Keratinocyte (primary cell): ENCODE data around the gene COG4. TPM values are rescaled to one million over a fixed set of nuclear protein-coding genes. Genes with fewer than 3 reads are reported as not detected.

ENCODE experiments used
- DNase-seq: peaks from one replicate; pipeline ENCODE4 v3.0.0-alpha.2; 2011; ENCODE audit warnings: low read depth, missing footprints, low spot score
- FAIRE-seq: peaks from 2 replicates; lab custom pipeline; 2011; peaks lifted over from hg19 to GRCh38; lab: Jason Lieb, UNC
- H2AFZ ChIP-seq: 2 replicates; pipeline ENCODE4 v1.6.0; 2012; ENCODE audit warnings: low read length, control low read depth, inconsistent platforms; ENCODE audit not compliant: control insufficient read depth
- H3K27ac ChIP-seq: 2 replicates; pipeline ENCODE4 v1.5.1; 2011; ENCODE audit warnings: low read length; ENCODE audit not compliant: control insufficient read depth, insufficient read depth
- H3K27me3 ChIP-seq: 3 replicates; pipeline ENCODE4 v1.6.0; 2011; ENCODE audit warnings: low read length; ENCODE audit not compliant: control insufficient read depth, insufficient read depth; ENCODE audit errors: extremely low read depth
- H3K36me3 ChIP-seq, 2 experiments: 2 replicates in 1 of 2; 3 replicates in 1 of 2; pipeline ENCODE4 v1.5.1; 2011; ENCODE audit warnings: low read length in 2 of 2, mild to moderate bottlenecking in 1 of 2; ENCODE audit not compliant: control insufficient read depth in 2 of 2, insufficient read depth in 2 of 2; ENCODE audit errors: extremely low read depth in 1 of 2
- H3K4me1 ChIP-seq: 3 replicates; pipeline ENCODE4 v1.5.1; 2011; ENCODE audit warnings: low read length; ENCODE audit not compliant: control insufficient read depth, insufficient read depth; ENCODE audit errors: extremely low read depth
- H3K4me2 ChIP-seq: 3 replicates; pipeline ENCODE4 v1.6.0; 2011; ENCODE audit warnings: low read depth, low read length; ENCODE audit not compliant: control insufficient read depth, insufficient read depth; ENCODE audit errors: extremely low read depth
- H3K4me3 ChIP-seq, 3 experiments: fragments of 200-600 bp in 1 of 3; sonication (generic) in 1 of 3; 2 replicates in 2 of 3; 3 replicates in 1 of 3; pipeline ENCODE4 v1.5.1; 2011 to 2016; ENCODE audit warnings: low read length in 3 of 3, mild to moderate bottlenecking in 3 of 3, control low read depth in 2 of 3, inconsistent platforms in 1 of 3, low read depth in 1 of 3, mixed read lengths in 1 of 3, mixed run types in 1 of 3, moderate library complexity in 1 of 3; ENCODE audit not compliant: control insufficient read depth in 2 of 3, insufficient read depth in 2 of 3; ENCODE audit errors: extremely low read depth in 1 of 3
- H3K79me2 ChIP-seq: 2 replicates; pipeline ENCODE4 v1.6.0; 2012; ENCODE audit warnings: low read length; ENCODE audit not compliant: control insufficient read depth, insufficient read depth
- H3K9ac ChIP-seq: 3 replicates; pipeline ENCODE4 v1.6.0; 2011; ENCODE audit warnings: low read length; ENCODE audit not compliant: control insufficient read depth, insufficient read depth; ENCODE audit errors: extremely low read depth
- H3K9me1 ChIP-seq: 3 replicates; pipeline ENCODE4 v1.6.0; 2011; ENCODE audit warnings: low read length; ENCODE audit not compliant: control insufficient read depth, insufficient read depth; ENCODE audit errors: extremely low read depth
- H3K9me3 ChIP-seq: 2 replicates; pipeline ENCODE4 v1.5.1; 2012; ENCODE audit warnings: low read depth, low read length; ENCODE audit not compliant: control insufficient read depth
- H4K20me1 ChIP-seq: 3 replicates; pipeline ENCODE4 v1.6.0; 2011; ENCODE audit warnings: low read length; ENCODE audit not compliant: control insufficient read depth, insufficient read depth; ENCODE audit errors: extremely low read depth
- CTCF ChIP-seq, 3 experiments: IDR thresholded peaks in 1 of 3; conservative IDR thresholded peaks in 1 of 3; optimal IDR thresholded peaks in 1 of 3; 2 replicates in 2 of 3; 3 replicates in 1 of 3; pipeline versions ENCODE3 to v1.5.1; 2011; ENCODE audit warnings: low read length in 3 of 3, mild to moderate bottlenecking in 3 of 3, moderate library complexity in 2 of 3, control low read depth in 1 of 3, inconsistent platforms in 1 of 3; ENCODE audit not compliant: insufficient read depth in 2 of 3; ENCODE audit errors: extremely low read depth in 1 of 3
- EZH2 ChIP-seq: IDR thresholded peaks from one replicate; pipeline ENCODE4 v1.6.1; 2012; ENCODE audit warnings: inconsistent platforms, mild to moderate bottlenecking, low read length, moderate library complexity
- dilution Hi-C: fragments of 300-500 bp; cut with MboI; formaldehyde crosslinking; loops from one replicate; pipeline ENCODE4 v1.7.0; 2020; ENCODE audit warnings: low sequenced_read_pairs; ENCODE audit not compliant: extremely low pct_ligation_motif_present
- polyA plus RNA-seq, 5 experiments: library from polyadenylated mRNA; depleted of rRNA in 3 of 5; stranded (reverse) in 3 of 5; stranded (forward) in 1 of 5; unstranded in 1 of 5; fragments of >200 nt; gene quantifications; 1 replicate in 1 of 5; 2 replicates in 3 of 5; 3 replicates in 1 of 5; pipeline versions ENCODE4 v1.2.1 to v1.2.3, GENCODE V29; 2011 to 2012; ENCODE audit warnings: missing spikeins in 2 of 5, low read depth in 1 of 5, low replicate concordance in 1 of 5

Gene COG4
- polyA plus RNA-seq, 1 donor (not counting 4 experiments of a cell fraction or from before 2014, with no cell fraction given), result 38.9 TPM

- Histone ChIP-seq H3K79me2 (peaks cover 5% of the 10 kb centered on the region), H3K27me3 (no peaks in the 10 kb centered on the region), H3K36me3 (peaks cover 28 to 85% of the 10 kb centered on the region in 2 experiments), H3K4me3 (no peak overlapping the region), H3K9ac (no peak overlapping the region), H3K9me3 (no peaks in the 10 kb centered on the region), H3K27ac (no peak overlapping the region), H4K20me1 (peaks cover 18% of the 10 kb centered on the region), H3K9me1 (peaks cover 2% of the 10 kb centered on the region), H3K4me2 (no peak overlapping the region), H2AFZ (no peak overlapping the region), H3K4me1 (peaks cover 31% of the 10 kb centered on the region)
- no peak for FAIRE-seq
- dilution Hi-C loops, result no loop called here
- DNase-seq, result no peak
- TF ChIP-seq EZH2 (no peak), CTCF (optimal IDR thresholded peaks at IDR 0.05 in 1 of 3, IDR thresholded peaks at IDR 0.05 in 1 of 3, conservative IDR thresholded peaks at IDR 0.05 in 1 of 3; ENCODE audit: extremely low read depth in 1 of 3, insufficient read depth in 2 of 3, low read length in 3 of 3) (no peak)
Observed at GRCh38 chr16:70570967-70571570, 47.7 kb upstream of the COG4 start.

DNA sequence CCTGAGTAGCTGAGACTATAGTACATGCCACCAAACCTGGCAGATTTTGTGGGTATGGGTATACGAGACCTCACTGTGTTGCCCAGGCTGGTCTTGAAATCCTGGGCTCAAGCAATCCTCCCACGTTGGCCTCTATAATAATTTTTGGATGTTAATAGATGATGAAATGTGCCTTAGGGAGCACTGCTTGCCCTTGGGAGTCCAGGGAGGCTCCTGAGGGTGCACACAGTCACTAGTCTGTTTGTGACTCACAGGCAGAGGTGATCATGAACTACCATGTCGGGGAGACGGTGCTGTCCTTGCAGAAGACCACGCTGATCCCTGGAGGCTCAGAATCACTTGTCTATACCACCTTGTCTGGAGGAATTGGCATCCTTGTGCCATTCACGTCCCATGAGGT, 46.4 kb upstream of the COG4 start:
- Histone ChIP-seq H2AFZ (no peak overlapping the region), H4K20me1 (peaks cover 14% of the 10 kb centered on the region), H3K27ac (no peak overlapping the region), H3K79me2 (peaks cover 5% of the 10 kb centered on the region), H3K4me2 (no peak overlapping the region), H3K27me3 (no peaks in the 10 kb centered on the region), H3K4me3 (no peak overlapping the region), H3K36me3 (peaks cover 31 to 86% of the 10 kb centered on the region in 2 experiments), H3K9ac (no peak overlapping the region), H3K9me1 (peaks cover 2% of the 10 kb centered on the region), H3K9me3 (no peaks in the 10 kb centered on the region), H3K4me1 (peaks cover 31% of the 10 kb centered on the region)
- FAIRE-seq (no peak), DNase-seq (no peak)
- dilution Hi-C loops, result no loop called here
- TF ChIP-seq EZH2 (no peak), CTCF (optimal IDR thresholded peaks at IDR 0.05 in 1 of 3, IDR thresholded peaks at IDR 0.05 in 1 of 3, conservative IDR thresholded peaks at IDR 0.05 in 1 of 3; ENCODE audit: extremely low read depth in 1 of 3, insufficient read depth in 2 of 3, low read length in 3 of 3) (no peak)
